GM21360 (cell line): Measurements from ENCODE around the gene DDX21.
A peak's percentile ranks its signal among the peaks of the same experiment; 100 is the strongest.
"Not testable (repeated sequence)": the region's sequence is repeated elsewhere in the genome, so short reads cannot be mapped to it uniquely, and the experiment has no call there.

Experiments
- ATAC-seq: cut with Tn5 transposase; IDR thresholded peaks from one replicate; pipeline ENCODE4 v1.9.1; 2021; ENCODE audit warnings: mild to moderate bottlenecking, moderate library complexity; ENCODE audit not compliant: unreplicated experiment

Gene DDX21

GRCh38 chr10:68955832-68956532 lies at the start of gene DDX21:
Gene DDX21, plus strand, starts transcription at chr10:68956170. Its CDS starts 56 bp downstream, at chr10:68956226.
- peak; percentile 68 for ATAC-seq

DNA sequence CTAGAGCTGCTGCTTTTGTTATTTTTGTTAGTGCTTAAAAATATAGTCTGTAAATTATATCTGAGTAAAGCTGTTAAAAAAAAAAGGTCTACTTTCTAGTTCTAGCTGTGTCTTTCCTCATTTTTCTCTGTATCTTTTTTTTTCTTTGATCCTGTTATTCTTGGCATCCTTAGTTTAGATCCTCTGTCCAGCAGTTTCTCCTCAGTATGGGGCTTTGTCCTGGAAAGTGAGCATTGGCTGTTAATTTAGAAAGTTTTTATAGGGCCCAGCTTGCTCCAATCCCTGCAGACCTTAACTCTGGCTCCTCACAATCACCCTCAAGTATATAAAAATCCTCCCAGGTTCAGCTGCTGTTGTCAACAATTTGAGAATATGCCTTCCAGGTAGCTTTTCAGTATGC lies 31.4 kb upstream of the DDX21 start:
- ATAC-seq = no peak

- ATAC-seq = no peak
Measured at GRCh38 chr10:68925489-68925888, 30.5 kb upstream of the DDX21 start.

GRCh38 chr10:68929157-68929556 lies 26.8 kb upstream of the DDX21 start:
- ATAC-seq = not testable (repeated sequence)

DNA sequence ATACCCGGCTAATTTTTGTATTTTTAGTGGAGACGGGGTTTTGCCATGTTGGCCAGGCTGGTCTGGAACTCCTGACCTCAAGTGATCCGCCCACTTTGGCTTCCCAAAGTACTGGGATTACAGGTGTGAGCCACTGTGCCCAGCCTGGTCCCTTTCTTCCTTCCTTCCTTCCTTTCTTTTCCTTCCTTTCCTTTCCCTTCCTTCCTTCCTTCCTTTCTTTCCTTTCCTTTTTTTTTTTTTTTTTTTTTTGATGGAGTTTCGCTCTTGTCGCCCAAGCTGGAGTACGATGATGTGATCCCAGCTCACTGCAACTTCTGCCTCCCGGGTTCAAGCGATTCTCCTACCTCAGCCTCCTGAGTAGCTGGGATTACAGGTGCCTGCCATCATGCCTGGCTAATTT lies 26.1 kb upstream of the DDX21 start:
- not testable (repeated sequence) for ATAC-seq

DNA sequence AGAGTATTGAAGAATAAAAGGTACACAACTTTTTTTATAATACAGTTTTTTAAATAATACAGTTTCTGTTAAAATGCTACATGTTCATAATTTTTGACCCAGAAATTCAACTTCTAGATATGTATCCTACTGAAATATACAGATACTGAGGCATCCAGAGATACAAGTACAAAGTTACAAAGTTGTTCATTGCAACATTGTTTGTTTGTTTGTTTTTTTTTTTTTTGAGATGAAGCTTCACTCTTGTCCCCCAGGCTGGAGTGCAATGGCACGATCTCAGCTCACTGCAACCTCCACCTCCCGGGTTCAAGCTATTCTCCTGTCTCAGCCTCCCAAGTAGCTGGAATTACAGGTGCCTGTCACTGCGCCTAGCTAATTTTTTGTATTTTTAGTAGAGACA lies 23.1 kb upstream of the DDX21 start:
- ATAC-seq = not testable (repeated sequence)

GRCh38 chr10:68934994-68935393 lies 21.0 kb upstream of the DDX21 start:
- ATAC-seq = no peak

DNA sequence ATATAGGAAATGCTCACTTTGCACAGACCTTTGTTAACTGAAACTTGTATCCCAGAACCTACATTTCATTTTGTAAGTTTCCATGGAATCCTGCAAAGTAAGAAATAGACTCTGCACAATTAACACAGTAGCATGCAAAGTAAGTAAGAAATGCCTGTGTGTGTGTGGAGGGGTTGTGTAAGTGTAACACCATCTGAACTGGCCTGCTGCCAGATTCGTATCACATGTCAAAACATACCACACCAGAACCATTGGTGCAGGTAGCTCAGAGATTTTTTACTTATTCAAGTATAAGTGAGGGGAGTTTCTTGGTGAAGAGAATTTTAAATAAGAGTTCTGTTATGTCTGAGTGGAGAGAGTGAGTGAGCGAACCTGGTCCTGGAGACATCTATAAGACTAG lies 17.9 kb upstream of the DDX21 start:
- ATAC-seq = no peak

DNA sequence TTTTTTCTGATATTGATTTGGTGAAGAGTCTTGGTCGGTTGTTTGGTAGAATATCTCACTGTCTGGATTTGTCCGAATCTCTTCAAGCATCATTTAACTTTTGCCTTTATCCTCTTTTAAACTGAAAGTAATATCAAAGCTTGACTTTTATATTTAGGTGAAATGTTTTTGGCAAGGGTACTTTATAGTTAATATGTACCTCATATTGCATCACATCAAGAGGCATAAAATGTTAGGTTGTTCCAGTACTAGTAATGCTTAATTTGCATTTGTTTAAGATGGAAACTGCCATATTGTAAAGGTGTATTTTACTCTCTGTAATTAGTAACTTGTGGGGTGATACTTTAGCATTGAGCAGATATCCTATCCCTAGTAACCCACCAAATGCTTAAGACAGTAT lies 17.1 kb upstream of the DDX21 start:
- no peak for ATAC-seq

DNA sequence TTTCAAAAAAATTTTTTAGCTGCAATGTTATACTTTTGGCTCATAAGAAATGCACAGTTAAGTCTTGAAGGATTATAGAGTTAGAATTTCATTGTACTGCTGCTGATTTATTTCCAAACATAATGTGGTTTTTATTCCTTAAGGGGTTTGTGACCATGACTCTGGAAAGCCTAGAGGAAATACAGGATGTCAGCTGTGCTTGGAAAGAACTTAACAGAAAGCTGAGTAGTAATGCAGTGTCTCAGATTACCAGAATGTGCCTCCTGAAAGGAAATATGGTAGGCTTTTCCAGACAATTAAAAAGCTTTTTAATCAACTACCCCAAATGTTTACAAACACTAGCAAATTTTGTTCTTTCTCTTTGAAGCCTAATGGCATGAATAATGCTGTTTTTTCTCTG lies 15.1 kb upstream of the DDX21 start:
- ATAC-seq = not testable (repeated sequence)

DNA sequence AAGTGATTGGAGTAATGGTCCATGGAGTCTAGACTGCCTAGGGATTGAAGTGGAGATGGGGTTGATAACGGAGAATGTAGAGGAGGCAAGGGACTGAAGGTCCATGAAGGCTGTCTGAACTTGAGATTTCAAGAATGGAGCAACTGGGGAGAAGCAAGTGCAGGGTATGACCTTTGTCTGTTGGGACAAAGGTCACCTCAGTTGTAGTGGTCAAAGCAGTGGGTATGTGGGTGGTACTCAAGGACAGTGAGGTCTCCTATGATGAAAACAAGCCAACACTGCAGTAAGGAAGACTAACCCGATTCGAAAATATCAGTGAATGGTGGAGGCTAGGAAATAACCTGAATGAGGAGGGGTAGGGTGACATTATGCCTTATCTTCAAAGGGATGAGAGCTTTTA lies 5.4 kb upstream of the DDX21 start:
- no peak for ATAC-seq

GRCh38 chr10:68954904-68955303 lies 1.1 kb upstream of the DDX21 start:
- no peak for ATAC-seq

- peak; percentile 4 for ATAC-seq
Measured at GRCh38 chr10:68955355-68955831, 577 bp upstream of the DDX21 start.

DNA sequence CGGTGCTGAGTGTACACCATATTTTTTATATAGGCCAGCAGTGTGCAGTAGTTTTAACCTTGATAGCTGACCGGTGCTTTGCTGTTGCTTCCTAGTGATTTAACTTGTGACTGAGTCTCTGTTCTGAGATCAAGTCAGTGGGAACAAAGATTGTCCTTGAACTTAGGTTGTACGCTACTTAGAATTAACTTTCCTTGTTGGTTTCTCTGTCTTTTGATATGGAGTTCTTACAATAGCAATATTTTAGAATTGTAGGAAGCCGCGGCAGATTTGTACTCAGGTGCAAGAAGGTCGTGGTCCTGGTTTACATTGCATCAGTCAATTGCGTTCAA lies 1.3 kb downstream of the DDX21 start:
- ATAC-seq = no peak

- ATAC-seq = no peak
Measured at GRCh38 chr10:68957654-68958053, 1.7 kb downstream of the DDX21 start.

DNA sequence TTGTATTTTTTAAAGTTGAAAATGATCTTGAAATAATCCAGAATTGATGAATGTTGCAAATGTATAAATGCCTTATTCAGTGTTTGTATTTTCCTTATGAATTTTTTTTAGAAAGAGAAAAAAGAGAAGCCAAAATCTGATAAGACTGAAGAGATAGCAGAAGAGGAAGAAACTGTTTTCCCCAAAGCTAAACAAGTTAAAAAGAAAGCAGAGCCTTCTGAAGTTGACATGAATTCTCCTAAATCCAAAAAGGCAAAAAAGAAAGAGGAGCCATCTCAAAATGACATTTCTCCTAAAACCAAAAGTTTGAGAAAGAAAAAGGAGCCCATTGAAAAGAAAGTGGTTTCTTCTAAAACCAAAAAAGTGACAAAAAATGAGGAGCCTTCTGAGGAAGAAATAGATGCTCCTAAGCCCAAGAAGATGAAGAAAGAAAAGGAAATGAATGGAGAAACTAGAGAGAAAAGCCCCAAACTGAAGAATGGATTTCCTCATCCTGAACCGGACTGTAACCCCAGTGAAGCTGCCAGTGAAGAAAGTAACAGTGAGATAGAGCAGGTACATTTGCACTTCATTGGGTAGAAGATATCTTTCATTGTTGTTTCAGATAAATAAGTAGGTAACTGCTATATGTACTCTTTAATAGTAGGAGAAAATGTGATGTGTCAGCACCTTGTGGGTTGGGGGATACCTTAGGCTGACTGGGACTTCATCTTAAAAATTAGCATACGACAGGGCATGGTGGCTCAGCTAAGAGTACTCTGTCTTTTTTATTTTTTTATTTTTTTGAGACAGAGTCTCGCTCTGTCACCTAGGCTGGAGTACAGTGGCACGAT lies 3.9 kb downstream of the DDX21 start:
- no peak for ATAC-seq

- ATAC-seq = no peak
Measured at GRCh38 chr10:68963151-68963550, 7.2 kb downstream of the DDX21 start.

DNA sequence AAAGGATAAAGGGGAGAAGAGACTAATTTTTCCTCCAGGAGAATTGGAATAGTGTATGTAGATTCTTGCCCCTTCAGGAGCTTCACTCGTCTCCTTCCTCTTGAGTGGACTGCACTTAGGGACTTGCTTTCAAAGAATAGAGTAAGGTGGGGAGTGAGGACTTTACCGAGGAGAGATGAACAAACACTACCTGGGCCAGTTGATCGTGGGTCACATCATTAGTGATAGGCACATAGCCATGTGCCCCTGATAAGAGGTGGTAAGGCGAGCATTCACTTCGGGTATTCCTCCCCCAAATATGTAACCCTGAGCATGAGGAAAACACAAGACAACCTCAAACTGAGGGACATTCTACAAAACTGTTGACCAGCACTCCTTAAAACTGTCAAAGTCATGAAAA lies 18.0 kb downstream of the DDX21 start:
- no peak for ATAC-seq

DNA sequence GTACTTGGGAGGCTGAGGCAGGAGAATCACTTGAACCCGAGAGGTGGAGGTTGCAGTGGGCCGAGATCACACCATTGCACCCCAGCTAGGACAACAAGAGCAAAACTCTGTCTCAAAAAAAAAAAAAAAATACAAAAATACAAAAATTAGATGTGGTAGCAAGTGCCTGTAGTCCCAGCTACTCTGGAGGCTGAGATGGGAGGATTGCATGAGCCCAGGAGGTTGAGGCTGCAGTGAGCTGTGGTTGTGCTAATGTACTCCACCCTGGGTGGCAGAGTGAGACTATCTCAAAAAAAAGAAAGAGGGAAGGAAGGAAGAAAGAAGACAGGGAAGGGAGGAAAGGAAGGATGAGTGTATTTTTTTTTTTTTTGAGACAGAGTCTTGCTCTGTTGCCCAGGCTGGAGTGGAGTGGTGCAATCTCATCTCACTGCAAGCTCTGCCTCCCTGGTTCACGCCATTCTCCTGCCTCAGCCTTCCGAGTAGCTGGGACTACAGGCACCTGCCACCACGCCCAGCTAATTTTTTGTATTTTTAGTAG lies 20.0 kb downstream of the DDX21 start:
- ATAC-seq = not testable (repeated sequence)

DNA sequence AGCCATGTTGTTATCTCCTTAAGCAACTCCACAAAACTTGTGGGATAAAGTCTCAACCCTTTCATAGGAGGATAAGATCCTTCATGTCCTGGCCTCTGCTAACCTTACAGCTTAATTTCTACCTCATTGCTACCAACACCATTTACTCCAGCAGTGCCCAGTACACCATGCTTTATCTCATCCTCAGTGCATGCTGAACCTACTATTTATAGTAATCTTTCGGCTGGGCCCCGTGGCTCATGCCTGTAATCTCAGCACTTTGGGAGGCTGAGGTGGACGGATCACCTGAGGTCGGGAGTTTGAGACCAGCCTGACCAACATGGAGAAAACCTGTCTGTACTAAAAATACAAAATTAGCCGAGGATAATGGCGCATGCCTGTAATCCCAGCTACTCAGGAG lies 23.8 kb downstream of the DDX21 start:
- ATAC-seq = not testable (repeated sequence)

GRCh38 chr10:68981074-68981473 lies 25.1 kb downstream of the DDX21 start:
- ATAC-seq = no peak

DNA sequence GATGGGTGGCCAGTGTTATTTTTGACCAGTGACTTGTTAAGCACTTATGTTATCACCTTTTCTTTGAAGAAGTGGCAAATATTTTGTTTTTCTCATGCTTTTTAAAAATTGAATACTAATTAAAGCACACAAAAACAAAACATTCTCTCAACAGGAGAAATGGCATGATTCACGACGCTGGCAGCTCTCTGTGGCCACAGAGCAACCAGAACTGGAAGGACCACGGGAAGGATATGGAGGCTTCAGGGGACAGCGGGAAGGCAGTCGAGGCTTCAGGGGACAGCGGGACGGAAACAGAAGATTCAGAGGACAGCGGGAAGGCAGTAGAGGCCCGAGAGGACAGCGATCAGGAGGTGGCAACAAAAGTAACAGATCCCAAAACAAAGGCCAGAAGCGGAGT lies 26.4 kb downstream of the DDX21 start:
- no peak for ATAC-seq
